Kidney capillary endothelial cell (primary cell): ENCODE measurements around the gene IFRD1.

ENCODE experiments used
- DNase-seq: peaks from one replicate; pipeline ENCODE4 v3.0.0-alpha.2; 2018; ENCODE audit warnings: low spot score

Gene IFRD1

GRCh38 chr7:112487457-112488263 lies 37.4 kb downstream of the IFRD1 start:
- no peak for DNase-seq

GRCh38 chr7:112488264-112488552 lies 37.9 kb downstream of the IFRD1 start:
- DNase-seq = no peak

GRCh38 chr7:112492186-112492585 lies 41.9 kb downstream of the IFRD1 start:
- DNase-seq = no peak

- no peak for DNase-seq
Observed at GRCh38 chr7:112494656-112495055, 44.4 kb downstream of the IFRD1 start.

- DNase-seq = no peak
Observed at GRCh38 chr7:112495156-112495788, 45.0 kb downstream of the IFRD1 start.

GRCh38 chr7:112495810-112496462 lies 45.7 kb downstream of the IFRD1 start:
- DNase-seq = no peak

- no peak for DNase-seq
Observed at GRCh38 chr7:112497481-112497880, 47.2 kb downstream of the IFRD1 start.

- DNase-seq = no peak
Observed at GRCh38 chr7:112500619-112501018, 50.4 kb downstream of the IFRD1 start.

GRCh38 chr7:112501801-112502503 lies 51.7 kb downstream of the IFRD1 start:
- DNase-seq = no peak

GRCh38 chr7:112502700-112503099 lies 52.4 kb downstream of the IFRD1 start:
- DNase-seq = no peak

GRCh38 chr7:112503361-112503972 lies 53.2 kb downstream of the IFRD1 start:
- DNase-seq = no peak

- no peak for DNase-seq
Observed at GRCh38 chr7:112504093-112504695, 53.9 kb downstream of the IFRD1 start.

- DNase-seq = no peak
Observed at GRCh38 chr7:112505495-112505894, 55.2 kb downstream of the IFRD1 start.

- DNase-seq = no peak
Observed at GRCh38 chr7:112508404-112508803, 58.1 kb downstream of the IFRD1 start.

- no peak for DNase-seq
Observed at GRCh38 chr7:112509402-112509801, 59.1 kb downstream of the IFRD1 start.

GRCh38 chr7:112510001-112510742 lies 59.9 kb downstream of the IFRD1 start:
- DNase-seq = no peak

- no peak for DNase-seq
Observed at GRCh38 chr7:112510743-112511110, 60.5 kb downstream of the IFRD1 start.

GRCh38 chr7:112511451-112512202 lies 61.4 kb downstream of the IFRD1 start:
- DNase-seq = no peak

GRCh38 chr7:112512451-112513210 lies 62.4 kb downstream of the IFRD1 start:
- DNase-seq = no peak

GRCh38 chr7:112515989-112516388 lies 65.7 kb downstream of the IFRD1 start:
- DNase-seq = no peak
